K562 (cell line): ENCODE measurements around the gene PRR5. TPM values are rescaled to one million over a fixed set of nuclear protein-coding genes. Genes with fewer than 3 reads are reported as not detected.

Experiments used
- E2F3 ChIP-seq: fragments of 250-450 bp; sonication (Bioruptor Pico); IDR thresholded peaks from 2 replicates; pipeline ENCODE4 v1.4.0; 2020; ENCODE audit warnings: mild to moderate bottlenecking
- GABPB1 ChIP-seq: sonication (generic); formaldehyde crosslinking; IDR thresholded peaks from 2 replicates; pipeline ENCODE4 v1.8.0; 2022; ENCODE audit warnings: mild to moderate bottlenecking, missing genetic modification reagents
- HDAC2 ChIP-seq: fragments of 450-650 bp; IDR thresholded peaks from 2 replicates; pipeline ENCODE4 v1.6.1; 2016; ENCODE audit warnings: mild to moderate bottlenecking
- HMGN3 ChIP-seq: IDR thresholded peaks from 2 replicates; pipeline ENCODE4 v1.6.1; 2011; ENCODE audit warnings: borderline replicate concordance, low read depth, mild to moderate bottlenecking, mixed read lengths, low read length; ENCODE audit not compliant: insufficient read length; ENCODE audit errors: extremely low read depth
- KDM4B ChIP-seq, 2 experiments: fragments of 450-650 bp in 1 of 2; sonication (generic) in 1 of 2; IDR thresholded peaks; 2 replicates each; pipeline ENCODE4 v1.6.1; 2016 to 2017; ENCODE audit warnings: borderline replicate concordance in 2 of 2, antibody characterized with exemption in 1 of 2, low read depth in 1 of 2, mild to moderate bottlenecking in 1 of 2
- MYNN ChIP-seq, 2 experiments: sonication (generic); formaldehyde crosslinking in 1 of 2; IDR thresholded peaks; 2 replicates each; pipeline versions ENCODE4 v1.5.0 to v1.6.1; 2016 to 2020; ENCODE audit warnings: antibody characterized with exemption in 1 of 2, missing genetic modification reagents in 1 of 2
- NCOR1 ChIP-seq: fragments of 450-650 bp; IDR thresholded peaks from 2 replicates; pipeline ENCODE4 v1.6.1; 2016; ENCODE audit warnings: mild to moderate bottlenecking, moderate library complexity
- RBFOX2 ChIP-seq: fragments of 200-400 bp; formaldehyde crosslinking; IDR thresholded peaks from 2 replicates; pipeline ENCODE4 v1.6.1; 2017; ENCODE audit warnings: low read depth, mild to moderate bottlenecking, low read length, moderate library complexity
- RFX7 ChIP-seq: fragments of 250-450 bp; sonication (Bioruptor Pico); IDR thresholded peaks from 2 replicates; pipeline ENCODE4 v1.5.1; 2021; ENCODE audit warnings: mild to moderate bottlenecking
- SP1 ChIP-seq: sonication (generic); formaldehyde crosslinking; IDR thresholded peaks from 2 replicates; pipeline ENCODE4 v1.8.1; 2022; ENCODE audit warnings: mild to moderate bottlenecking, missing genetic modification reagents
- TEAD4 ChIP-seq, 2 experiments: sonication (generic) in 1 of 2; formaldehyde crosslinking in 1 of 2; IDR thresholded peaks; 2 replicates each; pipeline versions ENCODE4 v1.6.1 to v1.8.0; 2012 to 2022; ENCODE audit warnings: borderline replicate concordance in 1 of 2, inconsistent platforms in 1 of 2, low read length in 1 of 2, mild to moderate bottlenecking in 1 of 2, missing genetic modification reagents in 1 of 2
- ZNF384 ChIP-seq: IDR thresholded peaks from 2 replicates; pipeline ENCODE4 v1.6.1; 2012; ENCODE audit warnings: low read depth, low read length, improper control_type of control experiment
- ZNF511 ChIP-seq: sonication (generic); formaldehyde crosslinking; IDR thresholded peaks from 2 replicates; pipeline ENCODE4 v1.8.0; 2022; ENCODE audit warnings: mild to moderate bottlenecking, missing genetic modification reagents
- ZNF785 ChIP-seq: fragments of 250-450 bp; sonication (Bioruptor Pico); IDR thresholded peaks from 2 replicates; pipeline ENCODE4 v1.4.0; 2020; ENCODE audit warnings: mild to moderate bottlenecking
- ZNF79 ChIP-seq: fragments of 250-450 bp; sonication (Bioruptor Pico); IDR thresholded peaks from 2 replicates; pipeline ENCODE4 v1.4.0; 2020; ENCODE audit warnings: low read depth, mild to moderate bottlenecking, moderate library complexity
- polyA plus RNA-seq, 8 experiments: library from polyadenylated mRNA; depleted of rRNA in 4 of 8; stranded (reverse) in 5 of 8; unstranded in 3 of 8; fragments of >200 nt; fragmentation: Nextera tagmentation in 2 of 8; fragmentation: Illumina TruSeq in 1 of 8; extraction: Ambion mirVana in 2 of 8; extraction: Trizol in 1 of 8; gene quantifications; 2 replicates each; pipeline versions ENCODE4 v1.2.1 to v1.2.3, GENCODE V29; 2011 to 2014; ENCODE audit warnings: inconsistent platforms in 1 of 8, missing spikeins in 1 of 8
- total RNA-seq, 7 experiments: library from RNA; depleted of rRNA in 6 of 7; stranded (reverse); fragments of >200 nt in 6 of 7; fragmentation: Illumina TruSeq in 2 of 7; extraction: Trizol in 2 of 7; gene quantifications; 2 replicates each; pipeline versions ENCODE4 v1.2.1 to v1.2.3, GENCODE V29; 2011 to 2021; ENCODE audit warnings: low replicate concordance in 1 of 7
- TF ChIP-seq, protein P1 (sequence below): fragments of 450-650 bp; IDR thresholded peaks from 2 replicates; pipeline ENCODE4 v1.6.1; 2018; ENCODE audit not compliant: partially characterized antibody
- TF ChIP-seq, protein P2 (sequence below): fragments of 450-650 bp; IDR thresholded peaks from 2 replicates; pipeline ENCODE4 v1.6.1; 2016; ENCODE audit warnings: antibody characterized with exemption
- TF ChIP-seq, protein P3 (sequence below): fragments of 250-450 bp; sonication (Bioruptor Pico); IDR thresholded peaks from 2 replicates; pipeline ENCODE4 v1.5.0; 2020; ENCODE audit warnings: mild to moderate bottlenecking, borderline replicate concordance

PRR5 gene
- total and polyA plus RNA-seq, 9 of the 15 experiments (the other 6 are each of a cell fraction or from before 2014, with no cell fraction given), result 0.13 to 21.0 (median 7.5) TPM

- TF ChIP-seq, protein P1, sequence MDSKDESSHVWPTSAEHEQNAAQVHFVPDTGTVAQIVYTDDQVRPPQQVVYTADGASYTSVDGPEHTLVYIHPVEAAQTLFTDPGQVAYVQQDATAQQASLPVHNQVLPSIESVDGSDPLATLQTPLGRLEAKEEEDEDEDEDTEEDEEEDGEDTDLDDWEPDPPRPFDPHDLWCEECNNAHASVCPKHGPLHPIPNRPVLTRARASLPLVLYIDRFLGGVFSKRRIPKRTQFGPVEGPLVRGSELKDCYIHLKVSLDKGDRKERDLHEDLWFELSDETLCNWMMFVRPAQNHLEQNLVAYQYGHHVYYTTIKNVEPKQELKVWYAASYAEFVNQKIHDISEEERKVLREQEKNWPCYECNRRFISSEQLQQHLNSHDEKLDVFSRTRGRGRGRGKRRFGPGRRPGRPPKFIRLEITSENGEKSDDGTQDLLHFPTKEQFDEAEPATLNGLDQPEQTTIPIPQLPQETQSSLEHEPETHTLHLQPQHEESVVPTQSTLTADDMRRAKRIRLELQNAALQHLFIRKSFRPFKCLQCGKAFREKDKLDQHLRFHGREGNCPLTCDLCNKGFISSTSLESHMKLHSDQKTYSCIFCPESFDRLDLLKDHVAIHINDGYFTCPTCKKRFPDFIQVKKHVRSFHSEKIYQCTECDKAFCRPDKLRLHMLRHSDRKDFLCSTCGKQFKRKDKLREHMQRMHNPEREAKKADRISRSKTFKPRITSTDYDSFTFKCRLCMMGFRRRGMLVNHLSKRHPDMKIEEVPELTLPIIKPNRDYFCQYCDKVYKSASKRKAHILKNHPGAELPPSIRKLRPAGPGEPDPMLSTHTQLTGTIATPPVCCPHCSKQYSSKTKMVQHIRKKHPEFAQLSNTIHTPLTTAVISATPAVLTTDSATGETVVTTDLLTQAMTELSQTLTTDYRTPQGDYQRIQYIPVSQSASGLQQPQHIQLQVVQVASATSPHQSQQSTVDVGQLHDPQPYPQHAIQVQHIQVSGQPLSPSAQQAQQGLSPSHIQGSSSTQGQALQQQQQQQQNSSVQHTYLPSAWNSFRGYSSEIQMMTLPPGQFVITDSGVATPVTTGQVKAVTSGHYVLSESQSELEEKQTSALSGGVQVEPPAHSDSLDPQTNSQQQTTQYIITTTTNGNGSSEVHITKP, result peak; percentile 28
- TF ChIP-seq RBFOX2 (peak; percentile 61), ZNF384 (no peak), GABPB1 (CRISPR knock-in tag) (peak; percentile 60), RFX7 (no peak), HMGN3 (peak; percentile 25), HDAC2 (no peak; the same call in 1 of the 2 replicates), E2F3 (CRISPR knock-in tag) (no peak), TEAD4 (IDR thresholded peaks at IDR 0.05; ENCODE audit: low read length) (peak; percentile 35; the same call in 1 of the 2 replicates), TEAD4 (CRISPR knock-in tag; IDR thresholded peaks at IDR 0.05; ENCODE audit: borderline replicate concordance) (no peak), NCOR1 (no peak), ZNF785 (CRISPR knock-in tag) (no peak), MYNN (IDR thresholded peaks at IDR 0.05) (0 out of 2 replicates have a peak, but pooled peaks have one; percentile 45), MYNN (CRISPR knock-in tag; IDR thresholded peaks at IDR 0.05) (no peak), ZNF511 (no peak), SP1 (no peak), KDM4B (IDR thresholded peaks at IDR 0.05; ENCODE audit: borderline replicate concordance in 2 of 2, low read depth in 1 of 2) (no peak), ZNF79 (CRISPR knock-in tag) (no peak)
- TF ChIP-seq, protein P2, sequence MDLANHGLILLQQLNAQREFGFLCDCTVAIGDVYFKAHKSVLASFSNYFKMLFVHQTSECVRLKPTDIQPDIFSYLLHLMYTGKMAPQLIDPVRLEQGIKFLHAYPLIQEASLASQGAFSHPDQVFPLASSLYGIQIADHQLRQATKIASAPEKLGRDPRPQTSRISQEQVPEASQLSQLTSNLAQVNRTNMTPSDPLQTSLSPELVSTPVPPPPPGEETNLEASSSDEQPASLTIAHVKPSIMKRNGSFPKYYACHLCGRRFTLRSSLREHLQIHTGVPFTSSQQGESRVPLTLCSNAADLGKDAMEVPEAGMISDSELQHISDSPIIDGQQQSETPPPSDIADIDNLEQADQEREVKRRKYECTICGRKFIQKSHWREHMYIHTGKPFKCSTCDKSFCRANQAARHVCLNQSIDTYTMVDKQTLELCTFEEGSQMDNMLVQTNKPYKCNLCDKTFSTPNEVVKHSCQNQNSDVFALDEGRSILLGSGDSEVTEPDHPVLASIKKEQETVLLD, result no peak
- TF ChIP-seq, protein P3, sequence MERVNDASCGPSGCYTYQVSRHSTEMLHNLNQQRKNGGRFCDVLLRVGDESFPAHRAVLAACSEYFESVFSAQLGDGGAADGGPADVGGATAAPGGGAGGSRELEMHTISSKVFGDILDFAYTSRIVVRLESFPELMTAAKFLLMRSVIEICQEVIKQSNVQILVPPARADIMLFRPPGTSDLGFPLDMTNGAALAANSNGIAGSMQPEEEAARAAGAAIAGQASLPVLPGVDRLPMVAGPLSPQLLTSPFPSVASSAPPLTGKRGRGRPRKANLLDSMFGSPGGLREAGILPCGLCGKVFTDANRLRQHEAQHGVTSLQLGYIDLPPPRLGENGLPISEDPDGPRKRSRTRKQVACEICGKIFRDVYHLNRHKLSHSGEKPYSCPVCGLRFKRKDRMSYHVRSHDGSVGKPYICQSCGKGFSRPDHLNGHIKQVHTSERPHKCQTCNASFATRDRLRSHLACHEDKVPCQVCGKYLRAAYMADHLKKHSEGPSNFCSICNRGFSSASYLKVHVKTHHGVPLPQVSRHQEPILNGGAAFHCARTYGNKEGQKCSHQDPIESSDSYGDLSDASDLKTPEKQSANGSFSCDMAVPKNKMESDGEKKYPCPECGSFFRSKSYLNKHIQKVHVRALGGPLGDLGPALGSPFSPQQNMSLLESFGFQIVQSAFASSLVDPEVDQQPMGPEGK (CRISPR knock-in tag), result no peak
Observed at GRCh38 chr22:44684506-44685383, 17.3 kb upstream of the PRR5 start (continued).
